ENCODE data around the gene GNA12.

GRCh38 chr7:2759736-2760097, 84.4 kb downstream of the GNA12 start:
- TF ChIP-seq CTCF (IDR thresholded peaks at IDR 0.05), result no peak
- no peak for TF ChIP-seq POLR2A (IDR thresholded peaks at IDR 0.05)
